Measurements from ENCODE around the gene PLA2G2D. TPM values are rescaled to one million over a fixed set of nuclear protein-coding genes. Genes with fewer than 3 reads are reported as not detected.

Gene PLA2G2D
- total RNA-seq, 1 donor from 2014 or later, result 0.27 TPM

GRCh38 chr1:20141466-20141865, 22.1 kb upstream of the PLA2G2D start:
- no peaks in the 10 kb centered on the region for H3K4me1 ChIP-seq
- intact Hi-C loops (cut with DNase I), result no loop called here

GRCh38 chr1:20141001-20141400, 21.7 kb upstream of the PLA2G2D start:
- intact Hi-C loops (cut with DNase I), result no loop called here
- DNase-seq (peak; percentile 13), ATAC-seq (no peak)

More at GRCh38 chr1:20141466-20141865, 22.1 kb upstream of the PLA2G2D start:
- no peak overlapping the region for H3K4me3 ChIP-seq
- no peak overlapping the region for H3K27ac ChIP-seq
- no peaks in the 10 kb centered on the region for H3K36me3 ChIP-seq
- no peak for TF ChIP-seq CTCF (IDR thresholded peaks at IDR 0.05)
- no peaks in the 10 kb centered on the region for H3K9me3 ChIP-seq
- DNase-seq, result peak; percentile 21
- H3K27me3 ChIP-seq (ENCODE audit: low read depth), result no peaks in the 10 kb centered on the region
- ATAC-seq, result no peak

GRCh38 chr1:20139776-20140612, 20.7 kb upstream of the PLA2G2D start:
- DNase-seq (peak; percentile 18), ATAC-seq (no peak)
- H3K4me1 ChIP-seq, result no peaks in the 10 kb centered on the region
- no peaks in the 10 kb centered on the region for H3K36me3 ChIP-seq
- H3K4me3 ChIP-seq, result no peak overlapping the region
- no peaks in the 10 kb centered on the region for H3K9me3 ChIP-seq
- intact Hi-C loops (cut with DNase I), result no loop called here
- no peak for TF ChIP-seq CTCF (IDR thresholded peaks at IDR 0.05)
- no peaks in the 10 kb centered on the region for H3K27me3 ChIP-seq (ENCODE audit: low read depth)
- no peak overlapping the region for H3K27ac ChIP-seq

More at GRCh38 chr1:20141001-20141400, 21.7 kb upstream of the PLA2G2D start:
- Histone ChIP-seq H3K9me3 (no peaks in the 10 kb centered on the region), H3K36me3 (no peaks in the 10 kb centered on the region), H3K27ac (no peak overlapping the region), H3K4me1 (no peaks in the 10 kb centered on the region), H3K4me3 (no peak overlapping the region), H3K27me3 (ENCODE audit: low read depth) (no peaks in the 10 kb centered on the region)
- no peak for TF ChIP-seq CTCF (IDR thresholded peaks at IDR 0.05)

- ATAC-seq (no peak), DNase-seq (peak; percentile 22)
- no peak within 1 kb of the TSS for H3K27ac ChIP-seq
- no peaks in the 10 kb centered on the region for H3K9me3 ChIP-seq
- H3K27me3 ChIP-seq (ENCODE audit: low read depth), result no peaks in the 10 kb centered on the region
- intact Hi-C loops (cut with DNase I), result no loop called here
- no peak within 1 kb of the TSS for H3K4me3 ChIP-seq
- no peaks in the 10 kb centered on the region for H3K4me1 ChIP-seq
- TF ChIP-seq CTCF (IDR thresholded peaks at IDR 0.05), result no peak
- H3K36me3 ChIP-seq, result no peaks in the 10 kb centered on the region
Observed at GRCh38 chr1:20138961-20139550, 19.7 kb upstream of the PLA2G2D start, which contains the start of gene PLA2G2F. Gene PLA2G2F (plus strand): TSS chr1:20139323. CDS start chr1:20139428, 105 bp downstream.

- no peak for TF ChIP-seq CTCF (IDR thresholded peaks at IDR 0.05)
- ATAC-seq (no peak), DNase-seq (peak; percentile 16)
- Histone ChIP-seq H3K27ac (no peak overlapping the region), H3K4me1 (no peaks in the 10 kb centered on the region), H3K9me3 (no peaks in the 10 kb centered on the region), H3K4me3 (no peak overlapping the region), H3K27me3 (ENCODE audit: low read depth) (no peaks in the 10 kb centered on the region), H3K36me3 (no peaks in the 10 kb centered on the region)
- intact Hi-C loops (cut with DNase I), result no loop called here
Observed at GRCh38 chr1:20138346-20138745, 19.0 kb upstream of the PLA2G2D start.

Data from lower lobe of right lung (tissue), 2 donors.